K562 (cell line): ENCODE data around the gene ASB6. TPM values are rescaled to one million over a fixed set of nuclear protein-coding genes. Genes with fewer than 3 reads are reported as not detected.

Experiments used
- ATAC-seq: fragments of 200-7000 bp; cut with Tn5 transposase; 3 replicates; pipeline ENCODE4 v1.9.1; 2020; ENCODE audit warnings: moderate library complexity
- BruUV-seq: library from RNA; stranded (reverse); fragments of 400-500 nt; replicated peaks from 2 replicates; lab custom pipeline; 2021; lab: Mats Ljungman, UMichigan
- CTCF ChIA-PET: fragments of 300-600 bp; formaldehyde crosslinking; extraction: SDS; loops from one replicate; lab custom pipeline; 2021; ENCODE audit warnings: low intra/inter-chr PET ratio; lab: Yijun Ruan, JAX
- POLR2A ChIA-PET: fragments of 300-600, 350-650 bp; sonication (Branson Sonifier 250); formaldehyde crosslinking; extraction: SDS; loops from one replicate; lab custom pipeline; 2021; ENCODE audit warnings: antibody characterized with exemption, inconsistent platforms; lab: Yijun Ruan, JAX
- DNase-seq, 4 experiments: peaks; one replicate each; pipeline versions ENCODE4 v3.0.0 to v3.0.0-alpha.2; 2011 to 2018; ENCODE audit warnings: low spot score in 3 of 4, mixed read lengths in 3 of 4; ENCODE audit errors: extremely low read depth in 1 of 4
- FAIRE-seq: peaks from 2 replicates; lab custom pipeline; 2011; peaks lifted over from hg19 to GRCh38; lab: Jason Lieb, UNC
- H2AFZ ChIP-seq: 2 replicates; pipeline ENCODE4 v1.6.0; 2011; ENCODE audit warnings: low read depth, low read length, control low read depth, inconsistent platforms
- H3K27ac ChIP-seq: fragments of 200-600 bp; 3 replicates; pipeline ENCODE4 v1.8.0; 2011; ENCODE audit warnings: low read depth, mild to moderate bottlenecking, control low read depth, inconsistent platforms, low read length, moderate library complexity, mixed read lengths; ENCODE audit errors: extremely low read depth
- H3K27me3 ChIP-seq, 2 experiments: fragments of 300-600 bp in 1 of 2; 2 replicates in 1 of 2; 3 replicates in 1 of 2; pipeline versions ENCODE4 v1.6.0 to v1.8.0; 2011; ENCODE audit warnings: inconsistent platforms in 2 of 2, low read length in 2 of 2, mild to moderate bottlenecking in 1 of 2, mixed read lengths in 1 of 2, moderate library complexity in 1 of 2; ENCODE audit not compliant: control insufficient read depth in 2 of 2, insufficient read depth in 2 of 2
- H3K36me3 ChIP-seq: fragments of 300-600 bp; 3 replicates; pipeline ENCODE4 v1.8.0; 2011; ENCODE audit warnings: mild to moderate bottlenecking, low read length, inconsistent platforms; ENCODE audit not compliant: control insufficient read depth, insufficient read depth
- H3K4me1 ChIP-seq, 2 experiments: fragments of 200-600 bp in 1 of 2; replicated peaks in 1 of 2; 2 replicates in 1 of 2; 3 replicates in 1 of 2; pipeline versions ENCODE4 v1.5.1 to v1.8.0; 2011; ENCODE audit warnings: inconsistent platforms in 2 of 2, low read length in 2 of 2, mild to moderate bottlenecking in 1 of 2, mixed read lengths in 1 of 2, moderate library complexity in 1 of 2; ENCODE audit not compliant: control insufficient read depth in 2 of 2, insufficient read depth in 2 of 2
- H3K4me2 ChIP-seq: 2 replicates; pipeline ENCODE4 v1.6.1; 2011; ENCODE audit warnings: low read length, control low read depth, inconsistent platforms, mixed read lengths; ENCODE audit not compliant: insufficient read depth
- H3K4me3 ChIP-seq: fragments of 200-600 bp; sonication (generic), shearing (Covaris generic); 2 replicates; pipeline ENCODE4 v1.5.1; 2016; ENCODE audit warnings: control low read depth, inconsistent platforms
- H3K79me2 ChIP-seq: fragments of 200-600 bp; 3 replicates; pipeline ENCODE4 v1.8.0; 2011; ENCODE audit warnings: low read length, inconsistent platforms; ENCODE audit not compliant: control insufficient read depth, insufficient read depth
- H3K9ac ChIP-seq, 2 experiments: 2 replicates each; pipeline versions ENCODE4 v1.6.0 to v1.6.1; 2011; ENCODE audit warnings: low read depth in 2 of 2, low read length in 2 of 2, control low read depth in 1 of 2, inconsistent platforms in 1 of 2, mild to moderate bottlenecking in 1 of 2, mixed read lengths in 1 of 2; ENCODE audit not compliant: insufficient read depth in 1 of 2
- H3K9me1 ChIP-seq: one replicate; pipeline ENCODE4 v1.6.0; 2011; ENCODE audit warnings: inconsistent platforms, mild to moderate bottlenecking, low read length, moderate library complexity; ENCODE audit not compliant: control insufficient read depth, insufficient read depth
- H3K9me3 ChIP-seq: replicated peaks from 2 replicates; pipeline ENCODE4 v1.5.1; 2011; ENCODE audit warnings: low read depth, low read length, inconsistent platforms; ENCODE audit not compliant: control insufficient read depth, insufficient read depth
- H4K20me1 ChIP-seq: replicated peaks from 2 replicates; pipeline ENCODE4 v1.6.1; 2011; ENCODE audit warnings: low read length, inconsistent platforms, mixed read lengths; ENCODE audit not compliant: control insufficient read depth, insufficient read depth
- CBFB ChIP-seq: sonication (generic); formaldehyde crosslinking; IDR thresholded peaks from 2 replicates; pipeline ENCODE4 v1.4.0; 2020; ENCODE audit warnings: mild to moderate bottlenecking, missing genetic modification reagents
- FOXA3 ChIP-seq, 2 experiments: fragments of 450-650 bp in 1 of 2; sonication (generic) in 1 of 2; formaldehyde crosslinking; IDR thresholded peaks in 1 of 2; conservative IDR thresholded peaks in 1 of 2; 2 replicates each; pipeline versions ENCODE4 v1.4.0 to v1.8.0; 2020 to 2022; ENCODE audit warnings: mild to moderate bottlenecking in 2 of 2, missing genetic modification reagents in 1 of 2
- HMG20B ChIP-seq: fragments of 250-450 bp; sonication (Bioruptor Pico); IDR thresholded peaks from 2 replicates; pipeline ENCODE4 v1.5.0; 2021; ENCODE audit warnings: mild to moderate bottlenecking
- USF1 ChIP-seq: sonication (generic); formaldehyde crosslinking; IDR thresholded peaks from 2 replicates; pipeline ENCODE4 v1.9.0; 2022; ENCODE audit warnings: mild to moderate bottlenecking, missing genetic modification reagents
- ZNF121 ChIP-seq: sonication (generic); formaldehyde crosslinking; conservative IDR thresholded peaks from 2 replicates; pipeline ENCODE4 v1.8.0; 2022; ENCODE audit warnings: missing genetic modification reagents
- ZNF24 ChIP-seq: fragments of 450-650 bp; IDR thresholded peaks from 2 replicates; pipeline ENCODE4 v1.6.1; 2016
- ZNF282 ChIP-seq: sonication (generic); formaldehyde crosslinking; IDR thresholded peaks from 2 replicates; pipeline ENCODE4 v1.8.1; 2023; ENCODE audit warnings: missing genetic modification reagents
- WGBS: fragments of 100-300 bp; shearing (Covaris generic); methylation state at CpG from one replicate; pipeline ENCODE4 v1.1.6; 2016; ENCODE audit warnings: low coverage, mixed read lengths; ENCODE audit not compliant: insufficient coverage; ENCODE audit errors: missing lambda C conversion rate; 5-methylcytosine and 5-hydroxymethylcytosine counted together
- in situ Hi-C: fragments of 300-500 bp; cut with MboI; formaldehyde crosslinking; loops from 4 replicates; pipeline ENCODE4 v1.15.0; 2018; ENCODE audit warnings: inconsistent platforms, mixed read lengths
- intact Hi-C: fragments of 100-400 bp; cut with micrococcal nuclease; formaldehyde crosslinking; loops from 2 replicates; pipeline ENCODE4 v1.14.2; 2022
- polyA plus RNA-seq, 8 experiments: library from polyadenylated mRNA; depleted of rRNA in 4 of 8; stranded (reverse) in 5 of 8; unstranded in 3 of 8; fragments of >200 nt; fragmentation: Nextera tagmentation in 2 of 8; fragmentation: Illumina TruSeq in 1 of 8; extraction: Ambion mirVana in 2 of 8; extraction: Trizol in 1 of 8; gene quantifications; 2 replicates each; pipeline versions ENCODE4 v1.2.1 to v1.2.3, GENCODE V29; 2011 to 2014; ENCODE audit warnings: inconsistent platforms in 1 of 8, missing spikeins in 1 of 8
- total RNA-seq, 7 experiments: library from RNA; depleted of rRNA in 6 of 7; stranded (reverse); fragments of >200 nt in 6 of 7; fragmentation: Illumina TruSeq in 2 of 7; extraction: Trizol in 2 of 7; gene quantifications; 2 replicates each; pipeline versions ENCODE4 v1.2.1 to v1.2.3, GENCODE V29; 2011 to 2021; ENCODE audit warnings: low replicate concordance in 1 of 7
- TF ChIP-seq, protein P1 (sequence below): sonication (generic); formaldehyde crosslinking; IDR thresholded peaks from 2 replicates; pipeline ENCODE4 v1.9.0; 2022; ENCODE audit warnings: mild to moderate bottlenecking, missing genetic modification reagents
- TF ChIP-seq, protein P2 (sequence below): fragments of 250-450 bp; sonication (Bioruptor Pico); IDR thresholded peaks from 2 replicates; pipeline ENCODE4 v1.6.1; 2021; ENCODE audit warnings: mild to moderate bottlenecking
- TF ChIP-seq, protein P3 (sequence below): sonication (generic); formaldehyde crosslinking; IDR thresholded peaks from 2 replicates; pipeline ENCODE4 v1.8.0; 2022; ENCODE audit warnings: mild to moderate bottlenecking, missing genetic modification reagents

ASB6 gene
- total and polyA plus RNA-seq, 9 of the 15 experiments (the other 6 are each of a cell fraction or from before 2014, with no cell fraction given): 0.92 to 17.8 (median 11.3) TPM

DNA sequence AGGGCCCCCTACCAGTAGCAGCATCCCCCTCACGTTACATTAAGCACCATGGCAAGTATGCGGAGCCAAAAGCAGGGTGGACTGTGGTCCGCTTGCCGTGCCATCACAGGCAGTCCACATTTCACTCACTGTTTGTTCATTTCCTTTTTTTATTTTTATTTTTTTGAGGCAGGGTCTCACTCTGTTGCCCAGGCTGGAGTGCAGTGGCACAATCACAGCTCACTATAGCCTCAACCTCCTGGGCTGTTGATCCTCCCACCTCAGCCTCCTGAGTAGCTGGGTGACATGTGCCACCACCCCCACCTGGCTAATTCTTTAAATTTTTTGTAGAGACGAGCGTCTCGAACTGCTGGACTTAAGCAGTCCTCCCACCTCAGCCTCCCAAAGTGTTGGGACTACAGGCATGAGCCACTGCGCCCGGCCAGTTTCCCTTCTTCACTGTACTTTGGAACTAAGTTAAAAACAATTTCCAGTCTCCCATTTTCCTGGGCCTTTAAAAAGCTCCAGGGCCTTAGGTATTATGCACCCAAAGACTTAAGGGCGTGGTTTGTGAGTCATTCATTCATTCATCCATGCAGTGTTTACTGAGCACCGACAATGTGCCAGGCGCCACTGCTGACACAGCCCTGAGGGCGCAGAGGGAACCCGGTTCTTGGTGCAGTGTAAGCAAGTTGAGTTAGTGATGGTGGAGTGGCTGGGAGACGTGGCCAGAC, 43.4 kb upstream of the ASB6 start:
- ATAC-seq: no peak
- Histone ChIP-seq H3K79me2 (no peaks in the 10 kb centered on the region), H2AFZ (peak overlapping the region; percentile 74), H3K4me3 (no peak overlapping the region), H3K27ac (no peak overlapping the region), H3K4me1 (peaks cover 0 to 30% of the 10 kb centered on the region in 2 experiments; a peak in 3 of 5 replicates), H3K27me3 (peaks cover 22 to 49% of the 10 kb centered on the region in 2 experiments; a peak in 4 of 5 replicates), H3K36me3 (no peaks in the 10 kb centered on the region), H3K9ac (peak overlapping the region in 1 of 2 experiments; percentile 79; a peak in 2 of 4 replicates), H3K4me2 (no peak overlapping the region), H4K20me1 (0 out of 2 replicates have a peak, but pooled peaks cover 3% of the 10 kb centered on the region), H3K9me1 (peaks cover 7% of the 10 kb centered on the region), H3K9me3 (no peaks in the 10 kb centered on the region)
- 64% methylated on average over 15 of the region's 15 CpGs for WGBS
- TF ChIP-seq, protein P1, sequence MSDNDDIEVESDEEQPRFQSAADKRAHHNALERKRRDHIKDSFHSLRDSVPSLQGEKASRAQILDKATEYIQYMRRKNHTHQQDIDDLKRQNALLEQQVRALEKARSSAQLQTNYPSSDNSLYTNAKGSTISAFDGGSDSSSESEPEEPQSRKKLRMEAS: 0 out of 2 replicates have a peak, but pooled peaks have one; percentile 36
- TF ChIP-seq ZNF282 (no peak), CBFB (CRISPR knock-in tag) (no peak), HMG20B (CRISPR knock-in tag) (no peak), ZNF24 (peak; percentile 92), FOXA3 (CRISPR knock-in tag; conservative IDR thresholded peaks at IDR 0.05 in 1 of 2, IDR thresholded peaks at IDR 0.05 in 1 of 2) (peak in 1 of 2 experiments; percentile 50; a peak in 1 of 4 replicates), ZNF121 (CRISPR knock-in tag) (peak; percentile 85), USF1 (0 out of 2 replicates have a peak, but pooled peaks have one; percentile 26)
- TF ChIP-seq, protein P2, sequence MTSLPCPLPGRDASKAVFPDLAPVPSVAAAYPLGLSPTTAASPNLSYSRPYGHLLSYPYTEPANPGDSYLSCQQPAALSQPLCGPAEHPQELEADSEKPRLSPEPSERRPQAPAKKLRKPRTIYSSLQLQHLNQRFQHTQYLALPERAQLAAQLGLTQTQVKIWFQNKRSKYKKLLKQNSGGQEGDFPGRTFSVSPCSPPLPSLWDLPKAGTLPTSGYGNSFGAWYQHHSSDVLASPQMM (CRISPR knock-in tag): no peak
- TF ChIP-seq, protein P3, sequence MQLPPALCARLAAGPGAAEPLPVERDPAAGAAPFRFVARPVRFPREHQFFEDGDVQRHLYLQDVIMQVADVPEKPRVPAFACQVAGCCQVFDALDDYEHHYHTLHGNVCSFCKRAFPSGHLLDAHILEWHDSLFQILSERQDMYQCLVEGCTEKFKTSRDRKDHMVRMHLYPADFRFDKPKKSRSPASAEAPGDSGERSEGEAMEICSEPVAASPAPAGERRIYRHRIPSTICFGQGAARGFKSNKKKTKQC (CRISPR knock-in tag): 0 out of 2 replicates have a peak, but pooled peaks have one; percentile 19
- intact Hi-C loops: loop anchor here (5.0 kb wide), 1 partner anchor 1388 kb away; no protein-coding TSS in a partner anchor
- no peak for FAIRE-seq
- in situ Hi-C loops: no loop called here
- DNase-seq: no peak
- ChIA-PET CTCF (no interaction called here), POLR2A (interaction anchor here (0.6 to 1.5 kb wide), 3 partner anchors 9 to 343 kb away, joined by 3 to 4 read pairs (median 3); no protein-coding TSS in a partner anchor)
- BruUV-seq: no TSS peak
